Tibial artery (tissue), 4 donors: ENCODE data around the gene NOSTRIN.
A peak's percentile ranks its signal among the peaks of the same experiment; 100 is the strongest.

ENCODE experiments used
- DNase-seq, 2 donors: peaks; one replicate each; pipeline ENCODE4 v3.0.0-alpha.2; 2019
- H3K27ac ChIP-seq, 2 donors: fragments of 200-600 bp; sonication (generic) in 1 of 2; 1 replicate in 1 of 2; 2 replicates in 1 of 2; pipeline ENCODE4 v1.5.1; 2018 to 2019; ENCODE audit warnings: mild to moderate bottlenecking in 1 of 2
- H3K27me3 ChIP-seq, 2 donors: fragments of 200-600 bp; sonication (generic) in 1 of 2; one replicate each; pipeline versions ENCODE4 v1.5.1 to v1.6.0; 2016 to 2019
- H3K36me3 ChIP-seq, 3 donors: fragments of 200-600 bp; sonication (generic) in 2 of 3; one replicate each; pipeline ENCODE4 v1.5.1; 2016 to 2019; ENCODE audit warnings: mild to moderate bottlenecking in 2 of 3
- H3K4me1 ChIP-seq, 4 donors: fragments of 200-600 bp; sonication (generic) in 2 of 4; 1 replicate in 3 of 4; 2 replicates in 1 of 4; pipeline ENCODE4 v1.5.1; 2016 to 2019
- H3K4me3 ChIP-seq, 2 donors: fragments of 200-600 bp; sonication (generic) in 1 of 2; 1 replicate in 1 of 2; 2 replicates in 1 of 2; pipeline ENCODE4 v1.5.1; 2018 to 2019; ENCODE audit warnings: mild to moderate bottlenecking in 2 of 2
- H3K9me3 ChIP-seq, 3 donors: fragments of 200-600 bp; sonication (generic) in 1 of 3; one replicate each; pipeline ENCODE4 v1.5.1; 2016 to 2019
- CTCF ChIP-seq, 2 experiments: fragments of 200-600 bp in 1 of 2; fragments of 450-650 bp in 1 of 2; IDR thresholded peaks; one replicate each; pipeline ENCODE4 v1.5.1; 2017 to 2019; ENCODE audit warnings: antibody characterized with exemption in 2 of 2, mild to moderate bottlenecking in 1 of 2, moderate library complexity in 1 of 2
- intact Hi-C: fragments of 100-400 bp; cut with DNase I; formaldehyde crosslinking; loops from one replicate; pipeline ENCODE4 v1.15.0; 2023; ENCODE audit warnings: low total_unique reads

Gene NOSTRIN

GRCh38 chr2:168782271-168782670 is 20.2 kb upstream of the NOSTRIN start:
- no peaks in the 10 kb centered on the region for H3K27me3 ChIP-seq
- H3K9me3 ChIP-seq = no peaks in the 10 kb centered on the region
- DNase-seq = no peak
- H3K36me3 ChIP-seq = no peaks in the 10 kb centered on the region
- no peak for TF ChIP-seq CTCF (IDR thresholded peaks at IDR 0.05)
- no peak overlapping the region for H3K27ac ChIP-seq
- H3K4me3 ChIP-seq = no peak overlapping the region
- no peaks in the 10 kb centered on the region for H3K4me1 ChIP-seq
- intact Hi-C loops = no loop called here

- no peaks in the 10 kb centered on the region for H3K27me3 ChIP-seq
- no peak overlapping the region for H3K4me3 ChIP-seq
- no peak for TF ChIP-seq CTCF (IDR thresholded peaks at IDR 0.05)
- DNase-seq = no peak
- no peaks in the 10 kb centered on the region for H3K9me3 ChIP-seq
- H3K4me1 ChIP-seq = peaks cover 0 to 2% (median 0%) of the 10 kb centered on the region in 4 donors
- H3K27ac ChIP-seq = no peak overlapping the region
- H3K36me3 ChIP-seq = no peaks in the 10 kb centered on the region
- intact Hi-C loops = no loop called here
Observed at GRCh38 chr2:168784993-168785392, 17.4 kb upstream of the NOSTRIN start.

- H3K4me3 ChIP-seq = no peak overlapping the region
- no peak overlapping the region for H3K27ac ChIP-seq
- peaks cover 0 to 4% (median 0%) of the 10 kb centered on the region in 4 donors for H3K4me1 ChIP-seq
- H3K27me3 ChIP-seq = no peaks in the 10 kb centered on the region
- DNase-seq = no peak
- no peaks in the 10 kb centered on the region for H3K36me3 ChIP-seq
- H3K9me3 ChIP-seq = no peaks in the 10 kb centered on the region
- TF ChIP-seq CTCF (IDR thresholded peaks at IDR 0.05) = no peak
- intact Hi-C loops = no loop called here
Observed at GRCh38 chr2:168787098-168787781, 15.2 kb upstream of the NOSTRIN start.

GRCh38 chr2:168787782-168788376 is 14.6 kb upstream of the NOSTRIN start:
- intact Hi-C loops = no loop called here
- no peaks in the 10 kb centered on the region for H3K9me3 ChIP-seq
- H3K27ac ChIP-seq = no peak overlapping the region
- no peaks in the 10 kb centered on the region for H3K27me3 ChIP-seq
- H3K36me3 ChIP-seq = no peaks in the 10 kb centered on the region
- TF ChIP-seq CTCF (IDR thresholded peaks at IDR 0.05) = no peak
- DNase-seq = no peak
- H3K4me1 ChIP-seq = peaks cover 0 to 4% (median 0%) of the 10 kb centered on the region in 4 donors
- no peak overlapping the region for H3K4me3 ChIP-seq

- Histone ChIP-seq H3K27ac (peak overlapping the region in 1 of 2 donors; percentile 8), H3K4me1 (peaks cover 0 to 4% (median 0%) of the 10 kb centered on the region in 4 donors), H3K36me3 (no peaks in the 10 kb centered on the region), H3K27me3 (no peaks in the 10 kb centered on the region), H3K4me3 (no peak overlapping the region), H3K9me3 (no peaks in the 10 kb centered on the region)
- intact Hi-C loops = no loop called here
- no peak for DNase-seq
- no peak for TF ChIP-seq CTCF (IDR thresholded peaks at IDR 0.05)
Observed at GRCh38 chr2:168789776-168790175, 12.7 kb upstream of the NOSTRIN start.
